IMR-90 (cell line): Measurements from ENCODE around the gene SNED1. TPM values are rescaled to one million over a fixed set of nuclear protein-coding genes. Genes with fewer than 3 reads are reported as not detected.

ENCODE experiments used
- ATAC-seq: fragments of 200-7000 bp; cut with Tn5 transposase; 2 replicates; pipeline ENCODE4 v1.9.1; 2020; ENCODE audit warnings: low read depth, mild to moderate bottlenecking, moderate library complexity
- BruUV-seq: library from RNA; stranded (reverse); fragments of 400-500 nt; replicated peaks from 2 replicates; lab custom pipeline; 2021; lab: Mats Ljungman, UMichigan
- CTCF ChIA-PET: fragments of 300-600 bp; formaldehyde crosslinking; extraction: SDS; loops from one replicate; lab custom pipeline; 2021; ENCODE audit warnings: antibody characterized with exemption; lab: Yijun Ruan, JAX
- POLR2A ChIA-PET: fragments of 300-600 bp; sonication (Branson Sonifier 250); formaldehyde crosslinking; loops from one replicate; lab custom pipeline; 2022; ENCODE audit warnings: antibody characterized with exemption; ENCODE audit not compliant: unreplicated experiment; lab: Charles Lee
- DNase-seq: peaks from one replicate; pipeline ENCODE4 v3.0.0; 2013
- H2AFZ ChIP-seq: replicated peaks from 2 replicates; pipeline ENCODE3; 2013; ENCODE audit warnings: low read length, mild to moderate bottlenecking; ENCODE audit not compliant: poor library complexity
- H2AK5ac ChIP-seq: 2 replicates; pipeline ENCODE4 v1.6.1; 2013; ENCODE audit warnings: low read depth, low read length, inconsistent platforms
- H2AK9ac ChIP-seq: replicated peaks from 2 replicates; pipeline ENCODE3; 2013; ENCODE audit warnings: mild to moderate bottlenecking, low read depth, low read length, moderate library complexity; ENCODE audit not compliant: poor library complexity
- H2BK120ac ChIP-seq: 2 replicates; pipeline ENCODE4 v1.6.1; 2013; ENCODE audit warnings: low read depth, low read length, inconsistent platforms
- H2BK15ac ChIP-seq: 3 replicates; pipeline ENCODE4 v1.6.1; 2013; ENCODE audit warnings: low read depth, low read length, inconsistent platforms
- H2BK20ac ChIP-seq: 2 replicates; pipeline ENCODE4 v1.6.1; 2013; ENCODE audit warnings: low read depth, mild to moderate bottlenecking, inconsistent platforms, low read length, moderate library complexity
- H2BK5ac ChIP-seq: 2 replicates; pipeline ENCODE4 v1.6.1; 2013; ENCODE audit warnings: mild to moderate bottlenecking, low read depth, low read length, inconsistent platforms; ENCODE audit not compliant: poor library complexity, severe bottlenecking
- H3K14ac ChIP-seq: replicated peaks from 2 replicates; pipeline ENCODE4 v1.6.1; 2013; ENCODE audit warnings: low read depth, low read length, inconsistent platforms
- H3K18ac ChIP-seq: 2 replicates; pipeline ENCODE4 v1.6.1; 2013; ENCODE audit warnings: low read depth, low read length, control low read depth
- H3K23ac ChIP-seq: 2 replicates; pipeline ENCODE4 v1.6.1; 2013; ENCODE audit warnings: low read depth, low read length, inconsistent platforms
- H3K27ac ChIP-seq: 2 replicates; pipeline ENCODE4 v1.5.1; 2013; ENCODE audit warnings: mild to moderate bottlenecking, control low read depth, low read length; ENCODE audit not compliant: insufficient read depth
- H3K27me3 ChIP-seq: 2 replicates; pipeline ENCODE4 v1.6.1; 2013; ENCODE audit warnings: low read length; ENCODE audit not compliant: control insufficient read depth, insufficient read depth
- H3K36me3 ChIP-seq: 2 replicates; pipeline ENCODE4 v1.6.1; 2013; ENCODE audit warnings: low read length, mixed read lengths; ENCODE audit not compliant: control insufficient read depth, insufficient read depth
- H3K4ac ChIP-seq: 2 replicates; pipeline ENCODE4 v1.6.1; 2013; ENCODE audit warnings: low read depth, low read length, inconsistent platforms
- H3K4me1 ChIP-seq: 2 replicates; pipeline ENCODE4 v1.6.1; 2013; ENCODE audit warnings: low read length, mixed read lengths; ENCODE audit not compliant: control insufficient read depth, insufficient read depth
- H3K4me2 ChIP-seq: 2 replicates; pipeline ENCODE4 v1.6.1; 2013; ENCODE audit warnings: low read depth, mild to moderate bottlenecking, control low read depth, low read length, moderate library complexity
- H3K4me3 ChIP-seq: 2 replicates; pipeline ENCODE4 v1.5.1; 2013; ENCODE audit warnings: low read depth, mild to moderate bottlenecking, control low read depth, low read length, moderate library complexity; ENCODE audit not compliant: insufficient read depth
- H3K56ac ChIP-seq: 2 replicates; pipeline ENCODE4 v1.6.1; 2013; ENCODE audit warnings: low read length, inconsistent platforms; ENCODE audit not compliant: insufficient read depth; ENCODE audit errors: extremely low read depth
- H3K79me1 ChIP-seq, 2 experiments: 2 replicates each; pipeline ENCODE4 v1.6.1; 2013; ENCODE audit warnings: low read length in 2 of 2, inconsistent platforms in 1 of 2, low read depth in 1 of 2
- H3K9ac ChIP-seq: 2 replicates; pipeline ENCODE4 v1.6.1; 2013; ENCODE audit warnings: low read depth, low read length, control low read depth
- H3K9me1 ChIP-seq: 2 replicates; pipeline ENCODE4 v1.6.1; 2013; ENCODE audit warnings: low read length, inconsistent platforms; ENCODE audit not compliant: insufficient read depth
- H3K9me3 ChIP-seq: 2 replicates; pipeline ENCODE4 v1.6.1; 2013; ENCODE audit warnings: low read length; ENCODE audit not compliant: control insufficient read depth, insufficient read depth
- H4K20me1 ChIP-seq: 2 replicates; pipeline ENCODE4 v1.6.1; 2013; ENCODE audit warnings: low read length, inconsistent platforms; ENCODE audit not compliant: insufficient read depth
- H4K5ac ChIP-seq: 2 replicates; pipeline ENCODE4 v1.6.1; 2013; ENCODE audit warnings: mild to moderate bottlenecking, low read depth, low read length, control low read depth
- H4K8ac ChIP-seq, 2 experiments: 2 replicates each; pipeline ENCODE4 v1.6.1; 2013; ENCODE audit warnings: low read depth in 2 of 2, low read length in 2 of 2, control low read depth in 1 of 2, inconsistent platforms in 1 of 2
- H4K91ac ChIP-seq: 2 replicates; pipeline ENCODE4 v1.6.1; 2013; ENCODE audit warnings: low read depth, low read length, inconsistent platforms; ENCODE audit not compliant: insufficient read depth
- BHLHE40 ChIP-seq: fragments of 150-350 bp; IDR thresholded peaks from 2 replicates; pipeline ENCODE4 v1.6.1; 2016; ENCODE audit warnings: mild to moderate bottlenecking, low read depth, low read length
- MAFK ChIP-seq: IDR thresholded peaks from 2 replicates; pipeline ENCODE4 v1.6.1; 2012; ENCODE audit warnings: low read depth, low read length, improper control_type of control experiment
- MAZ ChIP-seq: IDR thresholded peaks from 2 replicates; pipeline ENCODE4 v1.6.1; 2012; ENCODE audit warnings: low read depth, mild to moderate bottlenecking, low read length, improper control_type of control experiment, moderate library complexity, borderline replicate concordance
- MXI1 ChIP-seq: IDR thresholded peaks from 2 replicates; pipeline ENCODE4 v1.6.1; 2012; ENCODE audit warnings: low read depth, mild to moderate bottlenecking, low read length, moderate library complexity, borderline replicate concordance
- NFE2L2 ChIP-seq: fragments of 150-350 bp; IDR thresholded peaks from 2 replicates; pipeline ENCODE4 v1.6.1; 2016; ENCODE audit warnings: low read depth, mild to moderate bottlenecking, low read length
- POLR2A ChIP-seq: IDR thresholded peaks from 2 replicates; pipeline ENCODE4 v1.6.1; 2012; ENCODE audit warnings: mild to moderate bottlenecking, low read depth, low read length
- RAD21 ChIP-seq: IDR thresholded peaks from 2 replicates; pipeline ENCODE4 v1.6.1; 2012; ENCODE audit warnings: low read length, improper control_type of control experiment
- RFX5 ChIP-seq: IDR thresholded peaks from 2 replicates; pipeline ENCODE4 v1.8.0; 2012; ENCODE audit warnings: low read depth, mild to moderate bottlenecking, low read length, moderate library complexity
- WGBS, 2 experiments: methylation state at CpG; one replicate each; pipeline versions ENCODE4 v1.1.5 to v1.1.7; 2013; ENCODE audit warnings: missing lambda C conversion rate in 2 of 2; ENCODE audit not compliant: insufficient read length in 1 of 2; ENCODE audit errors: extremely low coverage in 2 of 2; 5-methylcytosine and 5-hydroxymethylcytosine counted together
- dilution Hi-C: fragments of 300-500 bp; cut with HindIII; formaldehyde crosslinking; loops from one replicate; pipeline ENCODE4 v1.14.3; 2018; ENCODE audit warnings: low sequenced_read_pairs; ENCODE audit not compliant: unreplicated experiment
- in situ Hi-C: fragments of 300-500 bp; cut with MboI; formaldehyde crosslinking; loops from 3 replicates; pipeline ENCODE4 v1.14.3; 2019; ENCODE audit warnings: low sequenced_read_pairs, inconsistent platforms, mixed read lengths
- intact Hi-C: fragments of 100-400 bp; cut with micrococcal nuclease; formaldehyde crosslinking; loops from 2 replicates; pipeline ENCODE4 v1.10.0; 2022
- polyA plus RNA-seq, 3 experiments: library from polyadenylated mRNA; depleted of rRNA; stranded (reverse); fragments of >200 nt; gene quantifications; 2 replicates each; pipeline ENCODE4 v1.2.3, GENCODE V29; 2012; ENCODE audit warnings: low replicate concordance in 1 of 3
- total RNA-seq: library from RNA; depleted of rRNA; stranded (reverse); fragments of >200 nt; gene quantifications from 2 replicates; pipeline ENCODE4 v1.2.3, GENCODE V29; 2012
- TF ChIP-seq, protein P1 (sequence below): fragments of 150-350 bp; IDR thresholded peaks from 2 replicates; pipeline ENCODE4 v1.6.1; 2017; ENCODE audit warnings: mild to moderate bottlenecking, antibody characterized with exemption, low read length, low read depth
- TF ChIP-seq, protein P2 (sequence below): conservative IDR thresholded peaks from 2 replicates; pipeline ENCODE4 v1.5.1; 2012; ENCODE audit warnings: mild to moderate bottlenecking, low read depth, low read length, improper control_type of control experiment

Gene SNED1
- total and polyA plus RNA-seq, 2 of the 4 experiments (the other 2 are of a cell fraction), result 1.1 to 3.4 TPM

DNA sequence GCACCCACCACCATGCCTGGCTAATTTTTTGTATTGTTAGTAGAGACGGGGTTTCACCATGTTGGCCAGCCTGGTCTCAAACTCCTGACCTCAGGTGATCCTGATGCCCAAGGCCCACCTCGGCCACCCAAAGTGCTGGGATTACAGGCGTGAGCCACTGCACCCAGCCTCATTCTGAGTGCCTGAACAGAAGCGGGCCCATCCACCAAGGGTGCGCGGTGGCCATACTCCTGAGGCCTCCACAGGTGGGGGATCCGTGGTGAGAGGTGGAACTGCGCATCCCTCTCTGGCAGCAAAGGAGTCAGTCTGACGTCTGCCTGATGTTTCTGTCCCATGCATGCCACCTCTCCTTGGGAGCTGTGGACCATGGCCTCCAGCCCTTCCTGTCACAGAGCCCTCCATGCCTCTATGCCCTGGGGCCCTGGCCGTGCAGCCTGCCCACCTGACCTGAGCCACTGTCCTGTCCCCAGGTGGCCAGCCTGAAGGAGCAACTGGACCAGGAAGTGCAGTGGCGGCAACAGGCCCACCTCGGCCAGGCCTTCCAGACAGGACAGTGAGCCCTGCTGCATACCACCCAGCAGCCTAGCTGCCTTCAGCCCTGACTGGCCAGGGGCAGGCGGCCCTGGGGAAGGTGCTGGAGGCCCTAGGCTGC lies 7.6 kb upstream of the SNED1 start:
- intact Hi-C loops (loop anchor here (2.0 to 10.0 kb wide), 2 partner anchors 140 to 426 kb away; partner anchors contain the start of genes DUSP28 and RNPEPL1), in situ Hi-C loops (no loop called here), dilution Hi-C loops (no loop called here)
- Histone ChIP-seq H3K56ac (no peak overlapping the region), H3K27ac (no peak overlapping the region), H3K9me3 (peaks cover 11% of the 10 kb centered on the region), H3K4ac (peak overlapping the region; percentile 36; the same call in 1 of the 2 replicates), H3K23ac (no peak overlapping the region), H2BK120ac (peak overlapping the region; percentile 46), H2BK15ac (no peak overlapping the region; the same call in 2 of the 3 replicates), H4K8ac (peak overlapping the region in 1 of 2 experiments; percentile 23; a peak in 2 of 4 replicates), H2AK5ac (peak overlapping the region; percentile 3), H3K36me3 (no peaks in the 10 kb centered on the region), H4K20me1 (no peaks in the 10 kb centered on the region), H2BK5ac (peak overlapping the region; percentile 31), H3K4me3 (no peak overlapping the region), H3K4me1 (peaks cover 35% of the 10 kb centered on the region), H3K9me1 (peaks cover 11% of the 10 kb centered on the region), H3K9ac (no peak overlapping the region), H3K14ac (no peak overlapping the region), H3K4me2 (no peak overlapping the region), H4K5ac (no peak overlapping the region; the same call in 1 of the 2 replicates), H4K91ac (no peak overlapping the region; the same call in 1 of the 2 replicates), H3K79me1 (no peaks in the 10 kb centered on the region), H2AK9ac (peak overlapping the region; percentile 68), H3K18ac (no peak overlapping the region; the same call in 1 of the 2 replicates), H2BK20ac (no peak overlapping the region), H3K27me3 (no peaks in the 10 kb centered on the region), H2AFZ (peak overlapping the region; percentile 92)
- BruUV-seq, result no TSS peak
- ATAC-seq, result no peak
- ChIA-PET POLR2A (no interaction called here), CTCF (interaction anchor here (0.6 to 1.4 kb wide), 2 partner anchors 7 to 9 kb away, joined by 4 to 6 read pairs; no protein-coding TSS in a partner anchor)
- DNase-seq, result no peak
- no peak for TF ChIP-seq MAZ
- no peak for TF ChIP-seq RFX5
- no peak for TF ChIP-seq NFE2L2
- no peak for TF ChIP-seq MAFK
- no peak for TF ChIP-seq MXI1
- no peak for TF ChIP-seq POLR2A
- TF ChIP-seq BHLHE40, result no peak
- TF ChIP-seq, protein P1, sequence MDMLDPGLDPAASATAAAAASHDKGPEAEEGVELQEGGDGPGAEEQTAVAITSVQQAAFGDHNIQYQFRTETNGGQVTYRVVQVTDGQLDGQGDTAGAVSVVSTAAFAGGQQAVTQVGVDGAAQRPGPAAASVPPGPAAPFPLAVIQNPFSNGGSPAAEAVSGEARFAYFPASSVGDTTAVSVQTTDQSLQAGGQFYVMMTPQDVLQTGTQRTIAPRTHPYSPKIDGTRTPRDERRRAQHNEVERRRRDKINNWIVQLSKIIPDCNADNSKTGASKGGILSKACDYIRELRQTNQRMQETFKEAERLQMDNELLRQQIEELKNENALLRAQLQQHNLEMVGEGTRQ, result no peak
- TF ChIP-seq, protein P2, sequence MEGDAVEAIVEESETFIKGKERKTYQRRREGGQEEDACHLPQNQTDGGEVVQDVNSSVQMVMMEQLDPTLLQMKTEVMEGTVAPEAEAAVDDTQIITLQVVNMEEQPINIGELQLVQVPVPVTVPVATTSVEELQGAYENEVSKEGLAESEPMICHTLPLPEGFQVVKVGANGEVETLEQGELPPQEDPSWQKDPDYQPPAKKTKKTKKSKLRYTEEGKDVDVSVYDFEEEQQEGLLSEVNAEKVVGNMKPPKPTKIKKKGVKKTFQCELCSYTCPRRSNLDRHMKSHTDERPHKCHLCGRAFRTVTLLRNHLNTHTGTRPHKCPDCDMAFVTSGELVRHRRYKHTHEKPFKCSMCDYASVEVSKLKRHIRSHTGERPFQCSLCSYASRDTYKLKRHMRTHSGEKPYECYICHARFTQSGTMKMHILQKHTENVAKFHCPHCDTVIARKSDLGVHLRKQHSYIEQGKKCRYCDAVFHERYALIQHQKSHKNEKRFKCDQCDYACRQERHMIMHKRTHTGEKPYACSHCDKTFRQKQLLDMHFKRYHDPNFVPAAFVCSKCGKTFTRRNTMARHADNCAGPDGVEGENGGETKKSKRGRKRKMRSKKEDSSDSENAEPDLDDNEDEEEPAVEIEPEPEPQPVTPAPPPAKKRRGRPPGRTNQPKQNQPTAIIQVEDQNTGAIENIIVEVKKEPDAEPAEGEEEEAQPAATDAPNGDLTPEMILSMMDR, result no peak
- no peak for TF ChIP-seq RAD21
- WGBS, 2 experiments, result 95% methylated on average over 4 of the region's 13 CpGs; no CpG with 5 or more reads in 1 of the 2 experiments
